HCT116 (cell line): ENCODE data around the gene NCOA6. TPM values are rescaled to one million over a fixed set of nuclear protein-coding genes. Genes with fewer than 3 reads are reported as not detected.

Experiments
- ATAC-seq: fragments of 200-7000 bp; cut with Tn5 transposase; 2 replicates; pipeline ENCODE4 v1.9.1; 2020; ENCODE audit warnings: mild to moderate bottlenecking, moderate library complexity
- BruUV-seq: library from RNA; stranded (reverse); fragments of 400-500 nt; replicated peaks from 2 replicates; lab custom pipeline; 2021; lab: Mats Ljungman, UMichigan
- CTCF ChIA-PET: fragments of 300-600 bp; sonication (Branson Sonifier 250); formaldehyde crosslinking; loops from one replicate; lab custom pipeline; 2021; ENCODE audit warnings: antibody characterized with exemption; lab: Charles Lee
- POLR2A ChIA-PET: fragments of 300-600, 350-600 bp; sonication (Branson Sonifier 250); formaldehyde crosslinking; loops from one replicate; lab custom pipeline; 2021; ENCODE audit warnings: antibody characterized with exemption; lab: Charles Lee
- RAD21 ChIA-PET, 2 experiments: fragments of 300-600 bp; sonication (Branson Sonifier 250); formaldehyde crosslinking; loops; one replicate each; lab custom pipeline; 2023; ENCODE audit warnings: low total read pairs in 2 of 2; ENCODE audit not compliant: uncharacterized antibody in 2 of 2, unreplicated experiment in 2 of 2, low non-redundant PET in 1 of 2; lab: Charles Lee
- DNase-seq: peaks from one replicate; pipeline ENCODE4 v3.0.0-alpha.2; 2010; ENCODE audit warnings: low read depth, low spot score
- H2AFZ ChIP-seq: fragments of 200-600 bp; shearing (Covaris generic), sonication (generic); 2 replicates; pipeline ENCODE4 v1.6.1; 2017; ENCODE audit warnings: low read depth, mixed run types, mixed read lengths, antibody characterized with exemption, low read length; ENCODE audit not compliant: poor library complexity, severe bottlenecking
- H3K27ac ChIP-seq: 2 replicates; pipeline ENCODE4 v1.5.1; 2012; ENCODE audit warnings: low read depth, low read length
- H3K27me3 ChIP-seq: fragments of 200-600 bp; sonication (generic); 2 replicates; pipeline ENCODE4 v1.6.1; 2016; ENCODE audit warnings: mixed run types, low read length, mixed read lengths; ENCODE audit not compliant: insufficient read depth
- H3K36me3 ChIP-seq, 2 experiments: fragments of 200-500 bp in 1 of 2; fragments of 200-600 bp in 1 of 2; sonication (Bioruptor generic) in 1 of 2; sonication (generic) in 1 of 2; 2 replicates each; pipeline versions ENCODE4 v1.5.1 to v1.6.1; 2014 to 2016; ENCODE audit warnings: low read length in 2 of 2, inconsistent platforms in 1 of 2, mixed read lengths in 1 of 2, mixed run types in 1 of 2; ENCODE audit not compliant: insufficient read depth in 2 of 2, control insufficient read depth in 1 of 2
- H3K4me1 ChIP-seq, 2 experiments: fragments of 200-600 bp in 1 of 2; sonication (generic) in 1 of 2; 2 replicates each; pipeline versions ENCODE4 v1.5.1 to v1.6.1; 2012 to 2017; ENCODE audit warnings: low read length in 2 of 2, inconsistent platforms in 1 of 2, mild to moderate bottlenecking in 1 of 2, mixed read lengths in 1 of 2, mixed run types in 1 of 2, moderate library complexity in 1 of 2; ENCODE audit not compliant: insufficient read depth in 2 of 2, control insufficient read depth in 1 of 2
- H3K4me2 ChIP-seq: fragments of 200-600 bp; sonication (generic); 2 replicates; pipeline ENCODE4 v1.6.1; 2017; ENCODE audit warnings: mixed run types, low read length, mixed read lengths
- H3K4me3 ChIP-seq, 2 experiments: fragments of 200-600 bp in 1 of 2; sonication (generic) in 1 of 2; replicated peaks in 1 of 2; 2 replicates each; pipeline ENCODE4 v1.5.1; 2011 to 2016; ENCODE audit warnings: low read length in 2 of 2, control low read depth in 1 of 2, low read depth in 1 of 2, mild to moderate bottlenecking in 1 of 2, mixed read lengths in 1 of 2, mixed run types in 1 of 2
- H3K79me2 ChIP-seq: fragments of 200-600 bp; sonication (generic); 2 replicates; pipeline ENCODE4 v1.6.1; 2017; ENCODE audit warnings: mild to moderate bottlenecking, mixed run types, low read length, moderate library complexity, mixed read lengths; ENCODE audit not compliant: insufficient read depth
- H3K9ac ChIP-seq: fragments of 200-600 bp; sonication (generic); 2 replicates; pipeline ENCODE4 v1.6.1; 2016; ENCODE audit warnings: low read length, mixed read lengths
- H3K9me2 ChIP-seq: fragments of 200-600 bp; sonication (generic), shearing (Covaris generic); 2 replicates; pipeline ENCODE4 v1.6.1; 2017; ENCODE audit warnings: mixed run types, mild to moderate bottlenecking, moderate library complexity; ENCODE audit not compliant: insufficient read depth
- H3K9me3 ChIP-seq, 2 experiments: fragments of 200-500 bp in 1 of 2; fragments of 200-600 bp in 1 of 2; sonication (Bioruptor generic) in 1 of 2; sonication (generic) in 1 of 2; 2 replicates each; pipeline ENCODE4 v1.6.1; 2014 to 2017; ENCODE audit warnings: low read length in 2 of 2, mixed read lengths in 2 of 2, inconsistent platforms in 1 of 2, low read depth in 1 of 2, mild to moderate bottlenecking in 1 of 2, mixed run types in 1 of 2, moderate library complexity in 1 of 2; ENCODE audit not compliant: control insufficient read depth in 1 of 2, insufficient read depth in 1 of 2
- H4K20me1 ChIP-seq: fragments of 200-600 bp; sonication (generic), shearing (Covaris generic); 2 replicates; pipeline ENCODE4 v1.6.1; 2017; ENCODE audit warnings: mixed run types, mild to moderate bottlenecking, moderate library complexity; ENCODE audit not compliant: insufficient read depth
- CEBPB ChIP-seq: IDR thresholded peaks from 2 replicates; pipeline ENCODE4 v1.6.1; 2012; ENCODE audit warnings: low read depth
- EGR1 ChIP-seq: IDR thresholded peaks from 2 replicates; pipeline ENCODE4 v1.6.1; 2012; ENCODE audit warnings: low read depth
- ELF1 ChIP-seq: IDR thresholded peaks from 2 replicates; pipeline ENCODE4 v1.6.1; 2012; ENCODE audit warnings: low read depth, borderline replicate concordance
- EZH2 ChIP-seq: fragments of 200-600 bp; sonication (generic); IDR thresholded peaks from 2 replicates; pipeline ENCODE4 v1.6.1; 2017; ENCODE audit warnings: antibody characterized with exemption, mixed run types
- FOSL1 ChIP-seq: IDR thresholded peaks from 2 replicates; pipeline ENCODE4 v1.6.1; 2012; ENCODE audit warnings: low read depth
- POLR2A ChIP-seq: IDR thresholded peaks from 2 replicates; pipeline ENCODE4 v1.7.0; 2011; ENCODE audit warnings: borderline replicate concordance; ENCODE audit not compliant: insufficient read depth, insufficient read length; ENCODE audit errors: extremely low read depth
- SIN3A ChIP-seq: IDR thresholded peaks from 2 replicates; pipeline ENCODE4 v1.6.1; 2012; ENCODE audit warnings: low read depth
- SP1 ChIP-seq: IDR thresholded peaks from 2 replicates; pipeline ENCODE4 v1.6.1; 2012; ENCODE audit warnings: low read depth
- TCF7L2 ChIP-seq: IDR thresholded peaks from 2 replicates; pipeline ENCODE4 v1.7.0; 2011; ENCODE audit warnings: borderline replicate concordance, inconsistent platforms; ENCODE audit not compliant: insufficient read depth, insufficient read length; ENCODE audit errors: extremely low read depth
- intact Hi-C: fragments of 100-400 bp; cut with micrococcal nuclease; formaldehyde crosslinking; loops from 2 replicates; pipeline ENCODE4 v1.10.0; 2022
- total RNA-seq: library from RNA; stranded (reverse); gene quantifications from one replicate; pipeline ENCODE4 v1.2.1, GENCODE V29; 2021; ENCODE audit not compliant: unreplicated experiment
- TF ChIP-seq, protein P1 (sequence below): IDR thresholded peaks from 2 replicates; pipeline ENCODE4 v1.6.1; 2011; ENCODE audit warnings: mild to moderate bottlenecking, low read length, moderate library complexity; ENCODE audit not compliant: insufficient replicate concordance; ENCODE audit errors: extremely low read depth

NCOA6 gene
- total RNA-seq, 1 experiment from 2014 or later: 24.8 TPM

GRCh38 chr20:34776177-34776576, 49.3 kb downstream of the NCOA6 start:
- Histone ChIP-seq H3K9me3 (no peaks in the 10 kb centered on the region), H2AFZ (no peak overlapping the region), H3K9me2 (no peaks in the 10 kb centered on the region), H3K79me2 (no peaks in the 10 kb centered on the region), H3K27ac (no peak overlapping the region), H3K27me3 (no peaks in the 10 kb centered on the region), H3K36me3 (peaks cover 18 to 23% of the 10 kb centered on the region in 2 experiments; a peak in 3 of 4 replicates), H3K4me3 (no peak overlapping the region), H3K9ac (no peak overlapping the region), H4K20me1 (no peaks in the 10 kb centered on the region), H3K4me1 (no peaks in the 10 kb centered on the region)
- no TSS peak for BruUV-seq
- POLR2A ChIA-PET: interaction anchor here (0.9 kb wide), 1 partner anchor 21 kb away, joined by 3 read pairs; no protein-coding TSS in a partner anchor
- RAD21 ChIA-PET: no interaction called here
- intact Hi-C loops: no loop called here
- DNase-seq: no peak
- TF ChIP-seq FOSL1: no peak
- no peak for TF ChIP-seq SP1
- TF ChIP-seq CEBPB: no peak
- no peak for TF ChIP-seq ELF1
- TF ChIP-seq, all 23 proteins: peak for 0
- no peak for ATAC-seq
- H3K4me2 ChIP-seq: no peak overlapping the region
- CTCF ChIA-PET: no interaction called here

DNA sequence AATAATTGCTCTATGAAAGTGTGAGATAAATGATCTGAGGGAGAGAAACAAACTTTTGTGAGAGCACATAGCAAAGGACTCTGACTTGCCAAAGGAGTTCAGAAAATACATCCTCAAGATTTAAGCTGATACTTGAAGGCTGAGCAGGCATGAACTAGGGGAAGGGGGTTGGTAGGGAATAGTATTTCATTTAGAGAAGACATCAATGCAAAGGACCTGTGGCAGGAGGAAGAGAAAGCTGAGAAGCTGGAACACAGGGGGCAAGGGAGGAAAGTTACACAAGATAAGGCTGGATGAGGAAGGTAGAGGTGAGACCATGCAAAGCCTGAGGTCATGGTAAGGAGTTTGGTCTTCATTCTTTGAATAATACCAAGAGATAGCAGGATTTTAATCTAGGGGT, 50.6 kb downstream of the NCOA6 start:
- Histone ChIP-seq H3K4me3 (no peak overlapping the region), H3K9me2 (no peaks in the 10 kb centered on the region), H3K36me3 (peaks cover 18 to 23% of the 10 kb centered on the region in 2 experiments; a peak in 3 of 4 replicates), H3K9me3 (no peaks in the 10 kb centered on the region), H3K79me2 (no peaks in the 10 kb centered on the region), H3K4me2 (no peak overlapping the region), H3K9ac (no peak overlapping the region), H3K4me1 (no peaks in the 10 kb centered on the region), H3K27ac (no peak overlapping the region), H3K27me3 (no peaks in the 10 kb centered on the region), H4K20me1 (no peaks in the 10 kb centered on the region), H2AFZ (no peak overlapping the region)
- ChIA-PET CTCF (no interaction called here), POLR2A (no interaction called here), RAD21 (no interaction called here)
- ATAC-seq: no peak
- intact Hi-C loops: no loop called here
- no TSS peak for BruUV-seq
- TF ChIP-seq, protein P1, sequence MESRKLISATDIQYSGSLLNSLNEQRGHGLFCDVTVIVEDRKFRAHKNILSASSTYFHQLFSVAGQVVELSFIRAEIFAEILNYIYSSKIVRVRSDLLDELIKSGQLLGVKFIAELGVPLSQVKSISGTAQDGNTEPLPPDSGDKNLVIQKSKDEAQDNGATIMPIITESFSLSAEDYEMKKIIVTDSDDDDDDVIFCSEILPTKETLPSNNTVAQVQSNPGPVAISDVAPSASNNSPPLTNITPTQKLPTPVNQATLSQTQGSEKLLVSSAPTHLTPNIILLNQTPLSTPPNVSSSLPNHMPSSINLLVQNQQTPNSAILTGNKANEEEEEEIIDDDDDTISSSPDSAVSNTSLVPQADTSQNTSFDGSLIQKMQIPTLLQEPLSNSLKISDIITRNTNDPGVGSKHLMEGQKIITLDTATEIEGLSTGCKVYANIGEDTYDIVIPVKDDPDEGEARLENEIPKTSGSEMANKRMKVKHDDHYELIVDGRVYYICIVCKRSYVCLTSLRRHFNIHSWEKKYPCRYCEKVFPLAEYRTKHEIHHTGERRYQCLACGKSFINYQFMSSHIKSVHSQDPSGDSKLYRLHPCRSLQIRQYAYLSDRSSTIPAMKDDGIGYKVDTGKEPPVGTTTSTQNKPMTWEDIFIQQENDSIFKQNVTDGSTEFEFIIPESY: no peak
- TF ChIP-seq SIN3A (no peak), EZH2 (no peak), EGR1 (no peak), POLR2A (no peak), TCF7L2 (no peak)
- DNase-seq: no peak
